Measurements from ENCODE around the gene FAM120A.

DNA sequence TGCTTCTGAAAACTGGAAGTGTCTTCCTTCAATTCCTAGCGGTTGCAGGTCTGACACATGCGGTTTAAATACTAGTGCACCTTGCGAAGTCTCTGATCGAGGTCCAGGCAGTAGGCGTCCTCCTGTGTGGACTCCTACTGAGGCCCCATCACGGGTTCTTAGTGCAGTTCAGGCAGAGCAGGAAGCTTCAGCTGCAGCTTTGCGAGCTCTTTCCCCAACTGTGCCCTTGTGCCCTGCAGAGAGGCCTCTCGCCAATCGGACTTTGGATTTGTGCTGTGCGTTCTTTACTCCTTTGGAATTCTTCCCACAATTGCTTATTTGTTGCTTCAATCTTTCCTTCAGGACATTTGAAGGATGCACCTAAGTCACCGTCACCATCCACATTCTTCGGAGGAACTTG lies 42.5 kb downstream of the FAM120A start:
- TF ChIP-seq, protein P1, sequence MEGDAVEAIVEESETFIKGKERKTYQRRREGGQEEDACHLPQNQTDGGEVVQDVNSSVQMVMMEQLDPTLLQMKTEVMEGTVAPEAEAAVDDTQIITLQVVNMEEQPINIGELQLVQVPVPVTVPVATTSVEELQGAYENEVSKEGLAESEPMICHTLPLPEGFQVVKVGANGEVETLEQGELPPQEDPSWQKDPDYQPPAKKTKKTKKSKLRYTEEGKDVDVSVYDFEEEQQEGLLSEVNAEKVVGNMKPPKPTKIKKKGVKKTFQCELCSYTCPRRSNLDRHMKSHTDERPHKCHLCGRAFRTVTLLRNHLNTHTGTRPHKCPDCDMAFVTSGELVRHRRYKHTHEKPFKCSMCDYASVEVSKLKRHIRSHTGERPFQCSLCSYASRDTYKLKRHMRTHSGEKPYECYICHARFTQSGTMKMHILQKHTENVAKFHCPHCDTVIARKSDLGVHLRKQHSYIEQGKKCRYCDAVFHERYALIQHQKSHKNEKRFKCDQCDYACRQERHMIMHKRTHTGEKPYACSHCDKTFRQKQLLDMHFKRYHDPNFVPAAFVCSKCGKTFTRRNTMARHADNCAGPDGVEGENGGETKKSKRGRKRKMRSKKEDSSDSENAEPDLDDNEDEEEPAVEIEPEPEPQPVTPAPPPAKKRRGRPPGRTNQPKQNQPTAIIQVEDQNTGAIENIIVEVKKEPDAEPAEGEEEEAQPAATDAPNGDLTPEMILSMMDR (conservative IDR thresholded peaks at IDR 0.05), result no peak
- TF ChIP-seq ZFX (IDR thresholded peaks at IDR 0.05), result no peak

Data from C4-2B (cell line).